DND-41 (cell line): ENCODE data around the gene FAM83G.

Experiments used
- CTCF ChIP-seq: IDR thresholded peaks from 2 replicates; pipeline ENCODE4 v1.5.1; 2012; ENCODE audit warnings: borderline replicate concordance, low read length, moderate library complexity, mild to moderate bottlenecking; ENCODE audit not compliant: poor library complexity, severe bottlenecking; ENCODE audit errors: extremely low read depth
- EZH2 ChIP-seq: IDR thresholded peaks from 3 replicates; pipeline ENCODE4 v1.6.1; 2012; ENCODE audit warnings: borderline replicate concordance, low read depth, mild to moderate bottlenecking, moderate library complexity, low read length, inconsistent platforms; ENCODE audit not compliant: severe bottlenecking

- TF ChIP-seq CTCF (no peak), EZH2 (no peak)
These were observed 10.2 kb upstream of the FAM83G start for GRCh38 chr17:19014628-19015215.
